ENCODE measurements around the gene MS4A10.
"Not testable (repeated sequence)": the region's sequence is repeated elsewhere in the genome, so short reads cannot be mapped to it uniquely, and the experiment has no call there.

MS4A10 gene

DNA sequence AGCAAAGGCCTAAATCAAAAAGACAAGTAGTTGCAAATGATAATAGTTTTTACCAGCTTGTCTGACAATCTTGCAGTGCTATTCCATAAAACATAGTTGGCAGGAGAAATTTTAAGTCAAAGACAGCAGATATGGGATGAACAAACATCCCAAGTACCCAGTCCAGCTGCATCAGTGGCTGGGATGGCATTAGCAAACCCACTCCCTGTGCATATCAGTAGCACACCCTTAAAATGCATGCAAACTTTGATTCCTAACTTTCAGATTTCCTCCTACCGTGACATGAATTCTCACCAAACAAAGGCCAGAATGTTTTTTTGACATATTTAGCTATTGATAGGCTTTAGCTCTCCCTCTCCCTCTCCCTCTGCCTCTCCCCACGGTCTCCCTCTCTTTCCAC lies 29.0 kb downstream of the MS4A10 start:
- in situ Hi-C loops (cut with HindIII; ENCODE audit: low sequenced_read_pairs), result no loop called here
- TF ChIP-seq, protein P1, sequence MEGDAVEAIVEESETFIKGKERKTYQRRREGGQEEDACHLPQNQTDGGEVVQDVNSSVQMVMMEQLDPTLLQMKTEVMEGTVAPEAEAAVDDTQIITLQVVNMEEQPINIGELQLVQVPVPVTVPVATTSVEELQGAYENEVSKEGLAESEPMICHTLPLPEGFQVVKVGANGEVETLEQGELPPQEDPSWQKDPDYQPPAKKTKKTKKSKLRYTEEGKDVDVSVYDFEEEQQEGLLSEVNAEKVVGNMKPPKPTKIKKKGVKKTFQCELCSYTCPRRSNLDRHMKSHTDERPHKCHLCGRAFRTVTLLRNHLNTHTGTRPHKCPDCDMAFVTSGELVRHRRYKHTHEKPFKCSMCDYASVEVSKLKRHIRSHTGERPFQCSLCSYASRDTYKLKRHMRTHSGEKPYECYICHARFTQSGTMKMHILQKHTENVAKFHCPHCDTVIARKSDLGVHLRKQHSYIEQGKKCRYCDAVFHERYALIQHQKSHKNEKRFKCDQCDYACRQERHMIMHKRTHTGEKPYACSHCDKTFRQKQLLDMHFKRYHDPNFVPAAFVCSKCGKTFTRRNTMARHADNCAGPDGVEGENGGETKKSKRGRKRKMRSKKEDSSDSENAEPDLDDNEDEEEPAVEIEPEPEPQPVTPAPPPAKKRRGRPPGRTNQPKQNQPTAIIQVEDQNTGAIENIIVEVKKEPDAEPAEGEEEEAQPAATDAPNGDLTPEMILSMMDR (IDR thresholded peaks at IDR 0.05; ENCODE audit: low read depth, low read length, missing control alignments), result no peak
- DNase-seq (ENCODE audit: low read depth), result no peak
- no peak overlapping the region for H3K4me3 ChIP-seq (ENCODE audit: low read depth, low read length)

DNA sequence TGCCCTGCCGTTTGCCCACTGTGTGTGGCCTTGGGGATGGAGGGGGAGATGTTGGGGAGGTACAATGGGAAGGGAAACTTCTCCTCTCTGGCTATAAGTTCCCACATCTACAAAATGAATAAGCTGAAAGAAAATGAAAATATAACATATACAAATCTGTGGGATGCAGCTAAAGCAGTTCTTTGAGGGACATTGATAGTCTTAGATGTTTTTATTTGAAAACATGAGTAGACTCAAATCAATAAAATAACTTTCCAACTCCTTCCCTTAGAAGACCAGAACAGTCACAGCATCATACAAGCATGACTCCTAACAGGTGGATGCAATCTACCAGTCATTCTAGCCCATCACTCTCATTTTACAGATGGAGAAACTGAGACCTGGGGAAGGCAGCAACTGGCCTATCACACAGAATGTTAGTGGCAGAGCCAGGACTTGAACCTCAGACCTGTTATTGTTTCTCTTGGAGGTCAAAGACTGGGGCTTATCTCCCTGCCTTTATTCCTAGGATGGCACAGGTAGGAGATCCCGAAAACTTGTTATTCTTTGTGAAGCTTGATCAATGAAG lies 31.5 kb downstream of the MS4A10 start:
- TF ChIP-seq, protein P1 (IDR thresholded peaks at IDR 0.05; ENCODE audit: low read depth, low read length, missing control alignments), result no peak
- in situ Hi-C loops (cut with HindIII; ENCODE audit: low sequenced_read_pairs), result no loop called here

DNA sequence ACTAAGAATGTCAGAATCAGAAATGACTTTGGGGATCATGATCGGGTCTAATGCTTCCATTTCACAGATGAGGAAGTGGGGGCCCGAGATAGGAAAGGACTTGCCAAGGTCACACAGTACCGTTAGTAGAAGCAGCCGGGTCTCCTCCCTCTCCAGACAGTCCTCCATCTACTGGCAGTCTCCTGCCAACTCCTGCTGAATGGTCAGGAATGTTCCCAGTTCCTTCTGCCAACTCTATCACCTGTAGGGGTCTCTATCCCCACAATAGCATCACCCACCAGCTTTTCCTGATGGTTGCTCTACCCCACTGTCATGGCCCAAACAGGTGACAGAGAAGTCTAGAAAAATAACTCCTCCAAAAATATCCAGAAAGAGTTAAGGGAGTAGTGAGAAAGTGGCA lies 32.9 kb downstream of the MS4A10 start:
- in situ Hi-C loops (cut with HindIII; ENCODE audit: low sequenced_read_pairs), result no loop called here
- H3K4me3 ChIP-seq (ENCODE audit: low read depth, low read length), result no peak overlapping the region
- no peak for DNase-seq (ENCODE audit: low read depth)
- TF ChIP-seq, protein P1 (IDR thresholded peaks at IDR 0.05; ENCODE audit: low read depth, low read length, missing control alignments), result no peak

More for the DNA sequence above, 31.5 kb downstream of the MS4A10 start:
- no peak for DNase-seq (ENCODE audit: low read depth)
- no peak overlapping the region for H3K4me3 ChIP-seq (ENCODE audit: low read depth, low read length)

DNA sequence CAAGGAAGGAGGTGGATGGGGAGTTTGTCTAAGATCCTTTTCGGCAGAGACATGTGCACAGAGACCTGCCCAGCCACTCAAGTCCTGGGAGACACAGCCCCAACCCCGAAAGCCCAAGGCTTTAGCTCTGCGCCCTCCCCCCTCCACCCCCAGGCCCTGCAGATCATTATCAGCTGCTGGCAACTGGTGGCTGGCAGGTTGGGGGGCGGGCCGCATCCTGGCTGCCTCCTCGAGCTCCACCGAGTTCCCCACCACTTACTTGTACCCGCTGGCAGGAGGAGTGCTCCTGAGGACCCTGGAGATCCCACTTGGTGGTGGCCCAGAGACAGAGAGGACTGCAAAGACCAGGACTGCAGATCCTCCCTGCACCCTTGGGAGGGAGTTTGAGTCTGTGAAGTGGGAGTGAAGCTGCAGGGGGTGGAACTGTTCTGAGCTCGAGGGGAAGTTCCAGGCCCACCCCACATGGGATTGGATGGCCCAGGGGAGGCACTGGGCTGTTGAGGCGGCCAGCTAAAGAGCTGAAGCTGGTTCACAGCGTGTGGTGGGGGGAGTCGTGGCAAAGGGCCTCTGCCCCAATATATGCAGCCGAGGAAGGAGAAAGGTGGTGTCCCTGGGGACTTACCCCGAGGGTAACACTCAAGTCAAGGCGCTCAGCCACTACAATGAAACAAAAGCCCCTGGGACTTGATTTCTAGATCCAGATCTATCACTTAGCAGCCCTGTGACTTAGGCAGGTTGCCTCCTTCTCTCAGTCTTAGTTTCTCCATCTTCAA lies 36.9 kb downstream of the MS4A10 start:
- no peak overlapping the region for H3K4me3 ChIP-seq (ENCODE audit: low read depth, low read length)
- TF ChIP-seq, protein P1 (IDR thresholded peaks at IDR 0.05; ENCODE audit: low read depth, low read length, missing control alignments), result no peak
- DNase-seq (ENCODE audit: low read depth), result no peak
- in situ Hi-C loops (cut with HindIII; ENCODE audit: low sequenced_read_pairs), result loop anchor here (5.0 kb wide), 1 partner anchor 45 kb away; the partner anchor contains the start of gene ZP1

DNA sequence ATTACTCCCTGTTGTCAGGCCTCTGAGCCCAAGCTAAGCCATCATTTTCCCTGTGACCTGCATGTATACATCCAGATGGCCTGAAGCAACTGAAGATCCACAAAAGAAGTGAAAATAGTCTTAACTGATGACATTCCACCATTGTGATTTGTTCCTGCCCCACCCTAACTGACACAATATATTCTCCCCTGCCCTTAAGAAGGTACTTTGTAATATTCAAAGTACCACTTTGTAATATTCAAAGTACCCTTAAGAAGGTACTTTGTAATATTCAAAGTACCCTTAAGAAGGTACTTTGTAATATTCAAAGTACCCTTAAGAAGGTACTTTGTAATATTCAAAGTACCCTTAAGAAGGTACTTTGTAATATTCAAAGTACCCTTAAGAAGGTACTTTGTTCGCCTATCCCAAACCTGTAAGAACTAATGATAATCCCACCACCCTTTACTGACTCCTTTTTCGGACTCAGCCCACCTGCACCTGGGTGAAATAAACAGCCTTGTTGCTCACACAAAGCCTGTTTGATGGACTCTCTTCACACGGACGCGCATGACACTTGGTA lies 38.7 kb downstream of the MS4A10 start:
- in situ Hi-C loops (cut with HindIII; ENCODE audit: low sequenced_read_pairs), result loop anchor here (5.0 kb wide), 1 partner anchor 43 kb away; the partner anchor contains the start of gene ZP1
- DNase-seq (ENCODE audit: low read depth); H3K4me3 ChIP-seq (ENCODE audit: low read depth, low read length): not testable (repeated sequence)

DNA sequence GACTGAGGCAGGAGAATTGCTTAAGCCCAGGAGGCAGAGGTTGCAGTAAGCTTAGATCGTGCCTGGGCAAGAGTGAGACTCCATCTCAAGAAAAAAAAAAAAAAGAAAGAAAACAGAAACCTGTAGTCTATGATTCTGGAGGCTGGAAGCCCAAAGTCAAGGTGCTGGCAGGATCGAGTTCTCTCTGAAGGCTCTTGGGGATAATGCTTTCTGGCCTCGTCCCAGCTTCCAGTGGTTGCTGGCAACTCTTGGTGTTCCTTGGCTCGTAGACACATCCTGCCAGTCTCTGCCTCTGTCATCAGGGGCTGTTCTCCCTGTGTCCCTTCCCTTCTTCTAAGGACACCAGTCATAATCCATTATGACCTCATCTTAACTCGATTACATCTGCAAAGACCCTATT lies 40.0 kb downstream of the MS4A10 start:
- TF ChIP-seq, protein P1 (IDR thresholded peaks at IDR 0.05; ENCODE audit: low read depth, low read length, missing control alignments), result no peak
- in situ Hi-C loops (cut with HindIII; ENCODE audit: low sequenced_read_pairs), result loop anchor here (5.0 kb wide), 2 partner anchors 48 to 92 kb away; no protein-coding TSS in a partner anchor
- no peak for DNase-seq (ENCODE audit: low read depth)
- H3K4me3 ChIP-seq (ENCODE audit: low read depth, low read length), result no peak overlapping the region

DNA sequence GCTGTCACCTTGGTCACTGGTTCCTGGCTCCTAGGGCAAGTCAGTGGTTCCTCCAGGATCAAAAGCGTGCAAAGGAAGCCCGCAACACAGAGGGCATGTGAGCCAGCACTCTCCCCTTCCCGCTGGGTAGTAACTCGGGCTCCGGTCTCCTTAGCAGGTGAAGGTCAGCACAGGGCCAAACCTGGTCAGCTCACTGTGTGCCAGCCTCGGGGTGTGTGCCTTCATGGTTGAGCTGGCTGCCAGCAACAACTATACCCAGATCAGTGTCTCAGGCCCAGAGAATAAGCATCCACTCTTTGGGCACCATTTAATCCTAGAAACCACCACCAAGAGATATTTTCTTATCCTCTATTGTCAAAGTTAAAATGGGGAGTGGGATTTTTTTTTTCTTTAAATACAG lies 40.7 kb downstream of the MS4A10 start:
- in situ Hi-C loops (cut with HindIII; ENCODE audit: low sequenced_read_pairs), result loop anchor here (5.0 kb wide), 2 partner anchors 48 to 92 kb away; no protein-coding TSS in a partner anchor
- TF ChIP-seq, protein P1 (IDR thresholded peaks at IDR 0.05; ENCODE audit: low read depth, low read length, missing control alignments), result no peak
- no peak for DNase-seq (ENCODE audit: low read depth)
- no peak overlapping the region for H3K4me3 ChIP-seq (ENCODE audit: low read depth, low read length)
